Gastroesophageal sphincter (tissue), 4 donors: ENCODE results near the gene TMEM100. TPM values are rescaled to one million over a fixed set of nuclear protein-coding genes. Genes with fewer than 3 reads are reported as not detected.

Experiments used
- ATAC-seq: fragments of 150-250 bp; one replicate; pipeline ENCODE4 v1.9.1; 2016; ENCODE audit warnings: mild to moderate bottlenecking, moderate library complexity
- H3K27ac ChIP-seq, 4 donors: fragments of 200-600 bp; sonication (generic) in 3 of 4; 1 replicate in 3 of 4; 2 replicates in 1 of 4; pipeline ENCODE4 v1.5.1; 2016 to 2019
- H3K27me3 ChIP-seq: fragments of 200-600 bp; sonication (generic); one replicate; pipeline ENCODE4 v1.5.1; 2019
- H3K36me3 ChIP-seq, 2 donors: fragments of 200-600 bp; sonication (generic); one replicate each; pipeline ENCODE4 v1.5.1; 2019; ENCODE audit warnings: control low read depth in 1 of 2
- H3K4me1 ChIP-seq, 3 donors: fragments of 200-600 bp; sonication (generic); 1 replicate in 2 of 3; 2 replicates in 1 of 3; pipeline ENCODE4 v1.5.1; 2016 to 2019; ENCODE audit warnings: control low read depth in 2 of 3
- H3K4me3 ChIP-seq, 2 donors: fragments of 200-600 bp; sonication (generic); one replicate each; pipeline ENCODE4 v1.5.1; 2019; ENCODE audit warnings: mild to moderate bottlenecking in 1 of 2, moderate library complexity in 1 of 2
- H3K9me3 ChIP-seq, 3 donors: fragments of 200-600 bp; sonication (generic); one replicate each; pipeline ENCODE4 v1.5.1; 2017 to 2019; ENCODE audit warnings: control low read depth in 2 of 3
- CTCF ChIP-seq, 4 experiments: fragments of 200-600 bp in 2 of 4; fragments of 450-650 bp in 2 of 4; sonication (generic) in 1 of 4; IDR thresholded peaks; one replicate each; pipeline ENCODE4 v1.5.1; 2017 to 2019; ENCODE audit warnings: antibody characterized with exemption in 4 of 4, mild to moderate bottlenecking in 2 of 4, moderate library complexity in 2 of 4
- EP300 ChIP-seq: sonication (generic); formaldehyde crosslinking; IDR thresholded peaks from one replicate; pipeline ENCODE4 v1.6.1; 2017; ENCODE audit warnings: antibody characterized with exemption, mild to moderate bottlenecking
- POLR2A ChIP-seq, 2 donors: fragments of 450-650 bp; IDR thresholded peaks; one replicate each; pipeline ENCODE4 v1.6.1; 2017; ENCODE audit warnings: antibody characterized with exemption in 2 of 2, mild to moderate bottlenecking in 2 of 2, moderate library complexity in 1 of 2
- POLR2AphosphoS5 ChIP-seq: sonication (generic); formaldehyde crosslinking; IDR thresholded peaks from one replicate; pipeline ENCODE4 v1.6.1; 2017; ENCODE audit warnings: antibody characterized with exemption
- WGBS, 2 donors: methylation state at CpG; one replicate each; pipeline ENCODE4 v1.1.5; 2018; ENCODE audit warnings: low coverage in 1 of 2; 5-methylcytosine and 5-hydroxymethylcytosine counted together
- total RNA-seq, 4 donors: library from RNA; depleted of rRNA; stranded (reverse); fragments of >200 nt; gene quantifications; one replicate each; pipeline ENCODE4 v1.1.0, GENCODE V29; 2016

The TMEM100 gene
- total RNA-seq, 4 donors from 2014 or later, result 3.7 to 63.8 (median 10.4) TPM

- TF ChIP-seq POLR2AphosphoS5 (peak; percentile 49), POLR2A (IDR thresholded peaks at IDR 0.05) (no peak)
- Histone ChIP-seq H3K4me3 (no peak overlapping the region), H3K36me3 (no peaks in the 10 kb centered on the region), H3K4me1 (peaks cover 0 to 18% (median 4%) of the 10 kb centered on the region in 3 donors), H3K9me3 (no peaks in the 10 kb centered on the region), H3K27ac (no peak overlapping the region), H3K27me3 (no peaks in the 10 kb centered on the region)
- ATAC-seq, result no peak
- 44 to 81% methylated on average over 1 of the region's 1 CpG for WGBS, 2 donors
Measured at GRCh38 chr17:55704401-55704800, 18.3 kb downstream of the TMEM100 start.

- no peak overlapping the region for H3K27ac ChIP-seq
- peaks cover 0 to 15% (median 5%) of the 10 kb centered on the region in 3 donors for H3K4me1 ChIP-seq
- H3K9me3 ChIP-seq, result no peaks in the 10 kb centered on the region
- TF ChIP-seq POLR2AphosphoS5, result peak; percentile 31
- no peak for TF ChIP-seq CTCF (IDR thresholded peaks at IDR 0.05)
- no peaks in the 10 kb centered on the region for H3K36me3 ChIP-seq
- ATAC-seq, result no peak
- no peaks in the 10 kb centered on the region for H3K27me3 ChIP-seq
- WGBS, 2 donors, result 53 to 63% methylated on average over 4 to 7 of the region's 7 CpGs
- no peak overlapping the region for H3K4me3 ChIP-seq
Measured at GRCh38 chr17:55702150-55702549, 20.5 kb downstream of the TMEM100 start.

GRCh38 chr17:55699181-55699860 is 23.3 kb downstream of the TMEM100 start:
- Histone ChIP-seq H3K4me1 (peaks cover 0 to 10% (median 6%) of the 10 kb centered on the region in 3 donors), H3K4me3 (no peak overlapping the region), H3K36me3 (no peaks in the 10 kb centered on the region), H3K27me3 (no peaks in the 10 kb centered on the region), H3K27ac (no peak overlapping the region), H3K9me3 (no peaks in the 10 kb centered on the region)
- WGBS, 2 donors, result 74% methylated on average over 7 of the region's 8 CpGs; no CpG with 5 or more reads in 1 of the 2 donors
- TF ChIP-seq POLR2A (IDR thresholded peaks at IDR 0.05) (no peak), CTCF (IDR thresholded peaks at IDR 0.05) (no peak), POLR2AphosphoS5 (no peak), EP300 (no peak)
- peak; percentile 43 for ATAC-seq

GRCh38 chr17:55694286-55694910 is 28.3 kb downstream of the TMEM100 start:
- no peak for TF ChIP-seq POLR2AphosphoS5
- TF ChIP-seq POLR2A (IDR thresholded peaks at IDR 0.05), result no peak
- no peak for TF ChIP-seq EP300
- TF ChIP-seq CTCF (IDR thresholded peaks at IDR 0.05), result no peak
- H3K4me1 ChIP-seq, result peaks cover 7 to 33% (median 19%) of the 10 kb centered on the region in 3 donors
- H3K36me3 ChIP-seq, result no peaks in the 10 kb centered on the region
- peak overlapping the region in 1 of 4 donors; percentile 20 for H3K27ac ChIP-seq
- no peak for ATAC-seq
- H3K9me3 ChIP-seq, result no peaks in the 10 kb centered on the region
- no peaks in the 10 kb centered on the region for H3K27me3 ChIP-seq
- WGBS, 2 donors, result 27 to 36% methylated on average over 4 to 5 of the region's 5 CpGs
- H3K4me3 ChIP-seq, result no peak overlapping the region

GRCh38 chr17:55693254-55694216 is 29.1 kb downstream of the TMEM100 start:
- peak; percentile 83 for ATAC-seq
- Histone ChIP-seq H3K36me3 (no peaks in the 10 kb centered on the region), H3K4me1 (peaks cover 7 to 27% (median 16%) of the 10 kb centered on the region in 3 donors), H3K4me3 (no peak overlapping the region), H3K27ac (peak overlapping the region in 3 of 4 donors; percentile 20 to 44 (median 34)), H3K27me3 (no peaks in the 10 kb centered on the region), H3K9me3 (no peaks in the 10 kb centered on the region)
- peak; percentile 91 for TF ChIP-seq POLR2AphosphoS5
- TF ChIP-seq EP300, result no peak
- no peak for TF ChIP-seq CTCF (IDR thresholded peaks at IDR 0.05)
- 15 to 22% methylated on average over 4 to 5 of the region's 5 CpGs for WGBS, 2 donors
